GM12878 (cell line): ENCODE results near the gene DIRAS1. TPM values are rescaled to one million over a fixed set of nuclear protein-coding genes. Genes with fewer than 3 reads are reported as not detected.

Experiments
- ATAC-seq: fragments of 200-7000 bp; cut with Tn5 transposase; 3 replicates; pipeline ENCODE4 v1.9.1; 2020; ENCODE audit warnings: mild to moderate bottlenecking, moderate library complexity
- BruUV-seq: library from RNA; stranded (reverse); fragments of 400-500 nt; replicated peaks from 2 replicates; lab custom pipeline; 2021; lab: Mats Ljungman, UMichigan
- CTCF ChIA-PET: fragments of 300-600 bp; sonication (Branson Sonifier 250); formaldehyde crosslinking; extraction: SDS; loops from one replicate; lab custom pipeline; 2021; ENCODE audit warnings: inconsistent platforms; lab: Yijun Ruan, JAX
- POLR2A ChIA-PET: fragments of 350-600 bp; formaldehyde crosslinking; extraction: SDS; loops from one replicate; lab custom pipeline; 2021; ENCODE audit warnings: inconsistent platforms; lab: Charles Lee
- RAD21 ChIA-PET: fragments of 300-600 bp; sonication (Branson Sonifier 250); formaldehyde crosslinking; loops from one replicate; lab custom pipeline; 2023; ENCODE audit warnings: antibody characterized with exemption; ENCODE audit not compliant: unreplicated experiment; lab: Charles Lee
- SMC1A ChIA-PET: fragments of 300-600 bp; sonication (Branson Sonifier 250); formaldehyde crosslinking; loops from one replicate; lab custom pipeline; 2023; ENCODE audit not compliant: unreplicated experiment, uncharacterized antibody; lab: Charles Lee
- DNase-seq: peaks from one replicate; pipeline ENCODE4 v3.0.0-alpha.2; 2011; ENCODE audit warnings: low read depth, low spot score
- FAIRE-seq: peaks from 3 replicates; lab custom pipeline; 2011; peaks lifted over from hg19 to GRCh38; lab: Jason Lieb, UNC
- H2AFZ ChIP-seq: 2 replicates; pipeline ENCODE4 v1.6.0; 2011; ENCODE audit warnings: low read depth, low read length, control low read depth; ENCODE audit not compliant: control insufficient read depth
- H3K27ac ChIP-seq: 2 replicates; pipeline ENCODE4 v1.5.1; 2011; ENCODE audit warnings: control low read depth; ENCODE audit not compliant: control insufficient read depth, insufficient read depth
- H3K27me3 ChIP-seq, 2 experiments: replicated peaks in 1 of 2; 2 replicates each; pipeline versions ENCODE4 v1.6.0 to v1.6.1; 2011; ENCODE audit warnings: low read length in 1 of 2; ENCODE audit not compliant: control insufficient read depth in 2 of 2, insufficient read depth in 2 of 2
- H3K36me3 ChIP-seq, 2 experiments: 2 replicates each; pipeline ENCODE4 v1.5.1; 2011; ENCODE audit warnings: low read length in 1 of 2; ENCODE audit not compliant: control insufficient read depth in 2 of 2, insufficient read depth in 2 of 2
- H3K4me1 ChIP-seq: 2 replicates; pipeline ENCODE4 v1.6.1; 2011; ENCODE audit warnings: mild to moderate bottlenecking, low read length, moderate library complexity, mixed read lengths; ENCODE audit not compliant: control insufficient read depth, insufficient read depth
- H3K4me2 ChIP-seq: 2 replicates; pipeline ENCODE4 v1.6.0; 2011; ENCODE audit warnings: control low read depth; ENCODE audit not compliant: control insufficient read depth, insufficient read depth
- H3K4me3 ChIP-seq: fragments of 200-600 bp; sonication (generic); 2 replicates; pipeline ENCODE4 v1.5.1; 2016
- H3K79me2 ChIP-seq: 2 replicates; pipeline ENCODE4 v1.6.0; 2011; ENCODE audit warnings: low read length; ENCODE audit not compliant: control insufficient read depth, insufficient read depth
- H3K9ac ChIP-seq: 2 replicates; pipeline ENCODE4 v1.8.0; 2011; ENCODE audit warnings: low read length, control low read depth, mixed read lengths; ENCODE audit not compliant: control insufficient read depth, insufficient read depth
- H3K9me3 ChIP-seq: replicated peaks from 3 replicates; pipeline ENCODE4 v1.5.1; 2011; ENCODE audit warnings: mild to moderate bottlenecking, low read length; ENCODE audit not compliant: control insufficient read depth, insufficient read depth
- H4K20me1 ChIP-seq: 2 replicates; pipeline ENCODE4 v1.6.0; 2011; ENCODE audit not compliant: control insufficient read depth, insufficient read depth
- CREM ChIP-seq: IDR thresholded peaks from 2 replicates; pipeline ENCODE4 v1.6.1; 2014; ENCODE audit warnings: antibody characterized with exemption, low read depth
- ETV6 ChIP-seq, 2 experiments: fragments of 450-650 bp in 1 of 2; IDR thresholded peaks in 1 of 2; conservative IDR thresholded peaks in 1 of 2; 2 replicates each; pipeline ENCODE4 v1.6.1; 2014; ENCODE audit warnings: antibody characterized with exemption in 1 of 2, borderline replicate concordance in 1 of 2, low read depth in 1 of 2, mild to moderate bottlenecking in 1 of 2, moderate library complexity in 1 of 2
- IKZF2 ChIP-seq, 2 experiments: fragments of 450-650 bp; IDR thresholded peaks; 2 replicates each; pipeline ENCODE4 v1.6.1; 2017; ENCODE audit warnings: mild to moderate bottlenecking in 2 of 2, moderate library complexity in 2 of 2
- MEF2B ChIP-seq: fragments of 450-650 bp; IDR thresholded peaks from 2 replicates; pipeline ENCODE4 v1.6.1; 2018; ENCODE audit warnings: mild to moderate bottlenecking, moderate library complexity; ENCODE audit not compliant: partially characterized antibody, poor library complexity, severe bottlenecking
- PAX8 ChIP-seq: fragments of 450-650 bp; IDR thresholded peaks from 2 replicates; pipeline ENCODE4 v1.6.1; 2017; ENCODE audit warnings: mild to moderate bottlenecking, moderate library complexity
- POU2F2 ChIP-seq: IDR thresholded peaks from 3 replicates; pipeline ENCODE4 v1.6.1; 2011; ENCODE audit warnings: low read depth, mild to moderate bottlenecking, low read length, borderline replicate concordance
- SIN3A ChIP-seq: IDR thresholded peaks from 2 replicates; pipeline ENCODE4 v1.6.1; 2012; ENCODE audit warnings: low read depth, low read length, improper control_type of control experiment
- SKIL ChIP-seq: fragments of 450-650 bp; IDR thresholded peaks from 2 replicates; pipeline ENCODE4 v1.6.1; 2017; ENCODE audit warnings: mild to moderate bottlenecking, low read depth, inconsistent platforms; ENCODE audit not compliant: poor library complexity, severe bottlenecking
- TCF7 ChIP-seq: IDR thresholded peaks from 2 replicates; pipeline ENCODE4 v1.6.1; 2014; ENCODE audit warnings: antibody characterized with exemption, borderline replicate concordance
- ZNF24 ChIP-seq: fragments of 450-650 bp; IDR thresholded peaks from 2 replicates; pipeline ENCODE4 v1.6.1; 2017; ENCODE audit warnings: antibody characterized with exemption, mild to moderate bottlenecking
- ZNF687 ChIP-seq: fragments of 450-650 bp; IDR thresholded peaks from 2 replicates; pipeline ENCODE4 v1.6.1; 2017; ENCODE audit warnings: mild to moderate bottlenecking, moderate library complexity
- WGBS: methylation state at CpG from one replicate; pipeline ENCODE4 v1.1.6; 2016; ENCODE audit warnings: low lambda C conversion rate; ENCODE audit not compliant: insufficient replicate concordance, insufficient coverage; ENCODE audit errors: missing lambda C conversion rate; 5-methylcytosine and 5-hydroxymethylcytosine counted together
- in situ Hi-C: fragments of 300-500 bp; cut with MboI; formaldehyde crosslinking; loops from 9 replicates; pipeline ENCODE4 v1.14.3; 2018; ENCODE audit warnings: mixed read lengths
- intact Hi-C: fragments of 100-400 bp; cut with micrococcal nuclease; formaldehyde crosslinking; loops from one replicate; pipeline ENCODE4 v1.14.2; 2022; ENCODE audit not compliant: unreplicated experiment
- polyA plus RNA-seq, 11 experiments: library from polyadenylated mRNA; depleted of rRNA in 4 of 11; unstranded in 6 of 11; stranded (reverse) in 5 of 11; fragments of >200 nt; fragmentation: Nextera tagmentation in 4 of 11; fragmentation: Illumina TruSeq in 1 of 11; extraction: Ambion mirVana in 4 of 11; extraction: Trizol in 1 of 11; gene quantifications; 1 replicate in 1 of 11; 2 replicates in 10 of 11; pipeline versions ENCODE4 v1.2.1 to v1.2.3, GENCODE V29; 2011 to 2016; ENCODE audit warnings: inconsistent platforms in 2 of 11, missing spikeins in 2 of 11, low read depth in 1 of 11
- total RNA-seq, 4 experiments: library from RNA; depleted of rRNA in 3 of 4; stranded (reverse); fragments of >200 nt in 3 of 4; fragmentation: Illumina TruSeq in 1 of 4; extraction: Trizol in 1 of 4; gene quantifications; 2 replicates each; pipeline versions ENCODE4 v1.2.1 to v1.2.3, GENCODE V29; 2013 to 2021
- TF ChIP-seq, protein P1 (sequence below): fragments of 450-650 bp; IDR thresholded peaks from 2 replicates; pipeline ENCODE4 v1.6.1; 2016; ENCODE audit warnings: mild to moderate bottlenecking
- TF ChIP-seq, protein P2 (sequence below): IDR thresholded peaks from 2 replicates; pipeline ENCODE4 v1.6.1; 2011; ENCODE audit warnings: borderline replicate concordance, low read depth, mild to moderate bottlenecking, moderate library complexity, mixed read lengths, low read length; ENCODE audit not compliant: insufficient read depth; ENCODE audit errors: extremely low read length

DIRAS1 gene
- total and polyA plus RNA-seq, 10 of the 15 experiments (the other 5 are each of a cell fraction or from before 2014, with no cell fraction given): 0.04 to 0.18 (median 0.08) TPM; not detected in 3

DNA sequence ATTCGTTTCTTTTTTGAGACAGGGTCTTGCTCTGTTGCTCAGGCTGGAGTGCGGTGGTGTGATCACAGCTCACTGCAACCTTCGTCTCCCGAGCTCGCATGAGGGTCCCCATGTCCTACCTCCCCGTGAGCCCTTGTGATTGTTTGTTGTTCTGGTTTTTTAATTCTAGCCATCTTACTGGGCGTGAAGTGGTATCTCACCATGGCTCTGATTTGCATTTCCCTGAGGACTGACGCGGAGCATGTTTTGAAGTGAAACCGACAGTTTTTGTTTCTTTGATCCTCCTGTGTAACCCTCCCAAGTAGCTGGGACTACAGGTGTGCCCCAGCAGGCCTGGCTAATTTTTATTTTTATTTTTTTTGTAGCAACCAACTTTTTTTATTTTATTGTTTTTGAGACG lies 40.4 kb downstream of the DIRAS1 start:
- Histone ChIP-seq H3K27me3 (no peaks in the 10 kb centered on the region), H3K4me2 (peak overlapping the region; percentile 95), H3K36me3 (peaks cover 0 to 3% of the 10 kb centered on the region in 2 experiments; a peak in 1 of 4 replicates), H3K27ac (peak overlapping the region; percentile 94), H3K79me2 (peaks cover 4% of the 10 kb centered on the region), H3K9me3 (peaks cover 5% of the 10 kb centered on the region; the same call in 2 of the 3 replicates), H4K20me1 (no peaks in the 10 kb centered on the region), H2AFZ (peak overlapping the region; percentile 35; the same call in 1 of the 2 replicates), H3K4me1 (peaks cover 40% of the 10 kb centered on the region), H3K4me3 (no peak overlapping the region), H3K9ac (peak overlapping the region; percentile 52; the same call in 1 of the 2 replicates)
- WGBS: under 1% methylated on average over 11 of the region's 11 CpGs
- ChIA-PET CTCF (interaction anchor here (0.9 to 1.0 kb wide), 2 partner anchors 18 to 30 kb away, joined by 3 to 6 read pairs; no protein-coding TSS in a partner anchor), SMC1A (interaction anchor here (0.7 to 3.2 kb wide), 4 partner anchors 19 to 32 kb away, joined by 3 to 14 read pairs (median 4); no protein-coding TSS in a partner anchor), RAD21 (interaction anchor here (0.7 to 1.2 kb wide), 4 partner anchors 18 to 102 kb away, joined by 3 to 8 read pairs (median 5); no protein-coding TSS in a partner anchor), POLR2A (interaction anchor here (1.6 kb wide), 2 partner anchors 18 to 21 kb away, joined by 5 to 8 read pairs; partner anchors contain the start of gene GNG7)
- ATAC-seq (peak; percentile 84), DNase-seq (peak; percentile 81), FAIRE-seq (peak; percentile 76)
- intact Hi-C loops (no loop called here), in situ Hi-C loops (no loop called here)
- TSS peak; percentile 36 for BruUV-seq
- peak; percentile 88 for TF ChIP-seq TCF7
- TF ChIP-seq SKIL: no peak
- TF ChIP-seq, protein P1, sequence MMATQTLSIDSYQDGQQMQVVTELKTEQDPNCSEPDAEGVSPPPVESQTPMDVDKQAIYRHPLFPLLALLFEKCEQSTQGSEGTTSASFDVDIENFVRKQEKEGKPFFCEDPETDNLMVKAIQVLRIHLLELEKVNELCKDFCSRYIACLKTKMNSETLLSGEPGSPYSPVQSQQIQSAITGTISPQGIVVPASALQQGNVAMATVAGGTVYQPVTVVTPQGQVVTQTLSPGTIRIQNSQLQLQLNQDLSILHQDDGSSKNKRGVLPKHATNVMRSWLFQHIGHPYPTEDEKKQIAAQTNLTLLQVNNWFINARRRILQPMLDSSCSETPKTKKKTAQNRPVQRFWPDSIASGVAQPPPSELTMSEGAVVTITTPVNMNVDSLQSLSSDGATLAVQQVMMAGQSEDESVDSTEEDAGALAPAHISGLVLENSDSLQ: peak; percentile 45; the same call in 1 of the 2 replicates
- 0 out of 2 replicates have a peak, but pooled peaks have one; percentile 4 for TF ChIP-seq SIN3A
- no peak for TF ChIP-seq ZNF24
- TF ChIP-seq ZNF687: 0 out of 2 replicates have a peak, but pooled peaks have one; percentile 32
- 0 out of 4 replicates have a peak, but pooled peaks of 1 of the 2 experiments have one; percentile 19 for TF ChIP-seq ETV6 (conservative IDR thresholded peaks at IDR 0.05 in 1 of 2, IDR thresholded peaks at IDR 0.05 in 1 of 2; ENCODE audit: borderline replicate concordance in 1 of 2, low read depth in 1 of 2)
- TF ChIP-seq PAX8: no peak
- TF ChIP-seq, protein P2, sequence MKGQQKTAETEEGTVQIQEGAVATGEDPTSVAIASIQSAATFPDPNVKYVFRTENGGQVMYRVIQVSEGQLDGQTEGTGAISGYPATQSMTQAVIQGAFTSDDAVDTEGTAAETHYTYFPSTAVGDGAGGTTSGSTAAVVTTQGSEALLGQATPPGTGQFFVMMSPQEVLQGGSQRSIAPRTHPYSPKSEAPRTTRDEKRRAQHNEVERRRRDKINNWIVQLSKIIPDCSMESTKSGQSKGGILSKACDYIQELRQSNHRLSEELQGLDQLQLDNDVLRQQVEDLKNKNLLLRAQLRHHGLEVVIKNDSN: no peak
- TF ChIP-seq MEF2B: peak; percentile 83
- TF ChIP-seq CREM: peak; percentile 41; the same call in 1 of the 2 replicates
- peak; percentile 88; the same call in 2 of the 3 replicates for TF ChIP-seq POU2F2
- TF ChIP-seq IKZF2 (IDR thresholded peaks at IDR 0.05): no peak; a peak in 1 of 4 replicates
